ENCODE results near the gene SLC16A3.

The SLC16A3 gene

DNA sequence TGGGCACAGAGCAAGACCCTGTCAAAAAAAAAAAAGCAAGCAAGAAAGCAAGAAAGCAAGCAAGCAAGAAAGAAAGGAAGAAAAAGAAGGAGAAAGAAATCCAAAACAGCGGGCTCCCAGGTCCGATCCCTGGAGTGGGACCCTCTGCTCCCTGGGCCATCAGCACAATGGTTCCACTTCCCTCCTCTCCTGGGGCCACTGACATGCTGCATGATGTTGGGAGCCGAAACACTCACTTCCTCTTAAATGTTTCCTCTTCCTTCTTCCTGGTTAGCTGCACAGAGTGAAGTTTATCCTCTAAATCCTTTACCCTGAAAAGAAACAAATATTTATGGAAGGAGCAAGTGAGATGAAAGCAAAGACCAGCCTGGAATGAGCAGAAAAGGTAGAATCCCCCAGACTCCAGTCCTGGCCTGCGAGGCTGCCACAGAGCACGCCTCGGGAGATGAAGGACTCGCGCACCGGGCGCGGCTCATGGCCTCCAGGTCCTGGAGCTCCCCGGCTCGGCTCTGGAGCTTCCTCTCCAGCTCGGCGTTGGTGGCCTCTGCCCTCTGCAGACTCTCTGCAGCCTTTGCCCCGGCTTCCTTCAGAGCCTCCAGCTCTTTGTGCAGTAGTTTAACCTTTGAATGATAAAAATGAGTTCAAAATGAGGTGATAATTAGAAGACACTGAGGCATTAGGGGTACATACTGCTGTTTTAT lies 35.2 kb upstream of the SLC16A3 start:
- Histone ChIP-seq H2AFZ (ENCODE audit: low read length) (no peak overlapping the region), H3K27ac (ENCODE audit: low read length) (no peak overlapping the region), H3K9ac (ENCODE audit: low read length) (no peak overlapping the region), H3K36me3 (replicated peaks; ENCODE audit: insufficient read depth, low read length) (no peaks in the 10 kb centered on the region), H3K27me3 (replicated peaks; ENCODE audit: insufficient read depth, low read length) (no peaks in the 10 kb centered on the region), H4K20me1 (ENCODE audit: insufficient read depth, low read length) (no peaks in the 10 kb centered on the region), H3K4me3 (ENCODE audit: low read length) (no peak overlapping the region), H3K79me2 (ENCODE audit: low read length) (no peaks in the 10 kb centered on the region), H3K9me3 (replicated peaks; ENCODE audit: insufficient read depth, low read length) (no peaks in the 10 kb centered on the region), H3F3A (ENCODE audit: insufficient read depth, low read length) (no peaks in the 10 kb centered on the region), H3K4me1 (ENCODE audit: low read length) (peaks cover 10% of the 10 kb centered on the region), H3K4me2 (ENCODE audit: low read depth, low read length) (no peak overlapping the region), H3K9me2 (replicated peaks; ENCODE audit: insufficient read depth, low read length) (no peaks in the 10 kb centered on the region)
- TF ChIP-seq, protein P1, sequence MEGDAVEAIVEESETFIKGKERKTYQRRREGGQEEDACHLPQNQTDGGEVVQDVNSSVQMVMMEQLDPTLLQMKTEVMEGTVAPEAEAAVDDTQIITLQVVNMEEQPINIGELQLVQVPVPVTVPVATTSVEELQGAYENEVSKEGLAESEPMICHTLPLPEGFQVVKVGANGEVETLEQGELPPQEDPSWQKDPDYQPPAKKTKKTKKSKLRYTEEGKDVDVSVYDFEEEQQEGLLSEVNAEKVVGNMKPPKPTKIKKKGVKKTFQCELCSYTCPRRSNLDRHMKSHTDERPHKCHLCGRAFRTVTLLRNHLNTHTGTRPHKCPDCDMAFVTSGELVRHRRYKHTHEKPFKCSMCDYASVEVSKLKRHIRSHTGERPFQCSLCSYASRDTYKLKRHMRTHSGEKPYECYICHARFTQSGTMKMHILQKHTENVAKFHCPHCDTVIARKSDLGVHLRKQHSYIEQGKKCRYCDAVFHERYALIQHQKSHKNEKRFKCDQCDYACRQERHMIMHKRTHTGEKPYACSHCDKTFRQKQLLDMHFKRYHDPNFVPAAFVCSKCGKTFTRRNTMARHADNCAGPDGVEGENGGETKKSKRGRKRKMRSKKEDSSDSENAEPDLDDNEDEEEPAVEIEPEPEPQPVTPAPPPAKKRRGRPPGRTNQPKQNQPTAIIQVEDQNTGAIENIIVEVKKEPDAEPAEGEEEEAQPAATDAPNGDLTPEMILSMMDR (IDR thresholded peaks at IDR 0.05; ENCODE audit: low read length) = no peak
- TF ChIP-seq EZH2phosphoT487 (IDR thresholded peaks at IDR 0.05; ENCODE audit: low read length) = no peak
- no peak for TF ChIP-seq EZH2 (optimal IDR thresholded peaks at IDR 0.05; ENCODE audit: low read depth, low read length)
- DNase-seq = no peak

DNA sequence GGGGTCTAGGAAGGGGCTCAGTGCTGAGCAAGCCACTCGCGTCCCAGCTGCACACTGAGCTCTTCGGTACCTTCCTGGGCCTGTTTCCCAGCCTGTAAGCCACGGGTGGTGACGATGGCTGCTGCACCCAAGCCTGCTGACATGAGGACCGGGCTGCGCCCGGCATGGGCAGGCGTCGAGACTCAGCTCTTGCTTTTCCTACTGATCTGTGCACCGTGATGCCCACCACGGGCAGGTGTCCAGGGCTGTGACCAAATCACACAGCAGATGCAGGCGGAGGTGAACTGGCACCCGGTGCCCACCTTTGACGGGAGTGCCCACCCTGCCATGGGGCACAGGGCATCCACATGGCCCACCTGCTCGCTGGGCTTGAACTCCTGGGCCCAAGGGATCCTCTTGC lies 34.1 kb upstream of the SLC16A3 start:
- Histone ChIP-seq H3K9me2 (replicated peaks; ENCODE audit: insufficient read depth, low read length) (no peaks in the 10 kb centered on the region), H3K4me2 (ENCODE audit: low read depth, low read length) (no peak overlapping the region), H3K36me3 (replicated peaks; ENCODE audit: insufficient read depth, low read length) (no peaks in the 10 kb centered on the region), H3K4me1 (ENCODE audit: low read length) (peaks cover 10% of the 10 kb centered on the region), H3K27me3 (replicated peaks; ENCODE audit: insufficient read depth, low read length) (no peaks in the 10 kb centered on the region), H3K79me2 (ENCODE audit: low read length) (no peaks in the 10 kb centered on the region), H3F3A (ENCODE audit: insufficient read depth, low read length) (no peaks in the 10 kb centered on the region), H3K4me3 (ENCODE audit: low read length) (no peak overlapping the region), H3K9ac (ENCODE audit: low read length) (no peak overlapping the region), H4K20me1 (ENCODE audit: insufficient read depth, low read length) (no peaks in the 10 kb centered on the region), H3K27ac (ENCODE audit: low read length) (no peak overlapping the region), H3K9me3 (replicated peaks; ENCODE audit: insufficient read depth, low read length) (no peaks in the 10 kb centered on the region), H2AFZ (ENCODE audit: low read length) (no peak overlapping the region)
- TF ChIP-seq EZH2 (optimal IDR thresholded peaks at IDR 0.05; ENCODE audit: low read depth, low read length) (no peak), EZH2phosphoT487 (IDR thresholded peaks at IDR 0.05; ENCODE audit: low read length) (no peak)
- TF ChIP-seq, protein P1 (IDR thresholded peaks at IDR 0.05; ENCODE audit: low read length) = no peak
- no peak for DNase-seq

DNA sequence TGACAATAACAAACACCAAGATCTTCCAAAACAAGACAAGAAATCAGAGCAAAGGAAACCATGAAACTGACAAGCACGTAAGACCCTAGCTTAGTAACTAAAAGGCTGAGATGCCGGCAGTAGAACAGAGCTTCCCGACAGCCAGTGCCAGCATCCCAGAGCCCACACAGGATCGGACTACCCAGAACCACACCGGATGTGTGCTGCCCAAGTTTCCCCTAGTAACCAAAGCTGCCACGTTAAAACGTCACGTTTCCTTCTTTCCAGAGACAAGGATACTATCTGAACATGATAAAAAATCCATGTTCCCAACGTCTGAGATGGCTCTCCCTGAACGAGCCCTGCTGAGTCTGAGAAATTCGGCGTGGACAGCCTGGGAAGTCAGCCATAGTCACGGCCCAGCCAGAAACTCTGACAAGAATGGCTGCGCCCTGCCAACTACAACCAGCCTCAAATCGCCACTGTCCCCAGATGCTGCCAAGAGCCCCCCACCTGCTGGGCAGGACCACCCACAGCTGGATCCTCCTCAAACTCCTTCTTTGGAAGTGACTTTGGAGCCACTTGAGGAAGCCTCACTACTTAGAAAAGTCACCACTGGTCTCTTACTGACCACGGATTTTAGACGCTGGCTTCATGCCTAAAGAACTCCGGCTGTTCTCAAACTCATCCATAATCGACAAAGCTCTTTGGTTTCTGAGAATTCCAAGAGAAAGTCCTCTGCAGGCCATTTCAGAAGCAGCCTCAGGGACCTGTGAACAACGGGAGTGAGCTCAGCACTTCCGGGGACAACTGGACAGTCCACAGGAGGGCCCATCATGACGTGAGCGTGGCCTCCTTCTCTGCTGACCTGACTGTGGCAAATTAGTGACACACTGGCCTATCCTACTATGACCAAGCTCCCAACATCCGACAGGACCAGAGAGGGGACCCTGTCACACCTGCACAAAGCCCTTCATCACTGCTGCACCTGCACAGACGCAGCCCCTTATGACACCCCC lies 32.9 kb upstream of the SLC16A3 start:
- no peak for DNase-seq
- TF ChIP-seq, protein P1 (IDR thresholded peaks at IDR 0.05; ENCODE audit: low read length) = no peak
- TF ChIP-seq EZH2 (optimal IDR thresholded peaks at IDR 0.05; ENCODE audit: low read depth, low read length) (no peak), EZH2phosphoT487 (IDR thresholded peaks at IDR 0.05; ENCODE audit: low read length) (no peak)
- Histone ChIP-seq H3K4me1 (ENCODE audit: low read length) (peaks cover 10% of the 10 kb centered on the region), H3K27ac (ENCODE audit: low read length) (no peak overlapping the region), H2AFZ (ENCODE audit: low read length) (no peak overlapping the region), H3F3A (ENCODE audit: insufficient read depth, low read length) (no peaks in the 10 kb centered on the region), H3K9me3 (replicated peaks; ENCODE audit: insufficient read depth, low read length) (no peaks in the 10 kb centered on the region), H3K79me2 (ENCODE audit: low read length) (no peaks in the 10 kb centered on the region), H3K9ac (ENCODE audit: low read length) (no peak overlapping the region), H3K27me3 (replicated peaks; ENCODE audit: insufficient read depth, low read length) (no peaks in the 10 kb centered on the region), H4K20me1 (ENCODE audit: insufficient read depth, low read length) (no peaks in the 10 kb centered on the region), H3K4me3 (ENCODE audit: low read length) (no peak overlapping the region), H3K4me2 (ENCODE audit: low read depth, low read length) (no peak overlapping the region), H3K9me2 (replicated peaks; ENCODE audit: insufficient read depth, low read length) (no peaks in the 10 kb centered on the region), H3K36me3 (replicated peaks; ENCODE audit: insufficient read depth, low read length) (no peaks in the 10 kb centered on the region)

Measured in MM.1S (cell line).